H9 (cell line): ENCODE results near the gene ZNF709. TPM values are rescaled to one million over a fixed set of nuclear protein-coding genes. Genes with fewer than 3 reads are reported as not detected.

Experiments used
- DNase-seq: peaks from one replicate; pipeline ENCODE4 v3.0.0-alpha.2; 2017
- H2AFZ ChIP-seq: one replicate; pipeline ENCODE4 v1.6.1; 2013; ENCODE audit warnings: mild to moderate bottlenecking, low read length, control low read depth, moderate library complexity
- H2AK5ac ChIP-seq: 2 replicates; pipeline ENCODE4 v1.6.1; 2013; ENCODE audit warnings: low read length, control low read depth, mixed read lengths; ENCODE audit not compliant: insufficient read length
- H2BK120ac ChIP-seq: one replicate; pipeline ENCODE4 v1.6.1; 2013; ENCODE audit warnings: low read depth, mild to moderate bottlenecking, low read length, control low read depth, inconsistent platforms; ENCODE audit not compliant: poor library complexity, severe bottlenecking
- H2BK12ac ChIP-seq: 2 replicates; pipeline ENCODE4 v1.6.1; 2013; ENCODE audit warnings: low read length, control low read depth, mixed read lengths, low read depth; ENCODE audit not compliant: insufficient read length
- H2BK15ac ChIP-seq: 2 replicates; pipeline ENCODE4 v1.6.1; 2013; ENCODE audit warnings: low read depth, low read length, control low read depth
- H2BK20ac ChIP-seq: one replicate; pipeline ENCODE4 v1.6.1; 2013; ENCODE audit warnings: low read depth, mild to moderate bottlenecking, low read length, control low read depth, inconsistent platforms; ENCODE audit not compliant: poor library complexity, severe bottlenecking
- H2BK5ac ChIP-seq: 2 replicates; pipeline ENCODE4 v1.6.1; 2013; ENCODE audit warnings: low read length, control low read depth, mixed read lengths; ENCODE audit not compliant: insufficient read length
- H3K14ac ChIP-seq: 2 replicates; pipeline ENCODE4 v1.6.1; 2013; ENCODE audit warnings: low read length, control low read depth; ENCODE audit not compliant: insufficient read depth
- H3K18ac ChIP-seq: 2 replicates; pipeline ENCODE4 v1.6.1; 2013; ENCODE audit warnings: low read depth, mild to moderate bottlenecking, mixed read lengths, low read length, control low read depth; ENCODE audit not compliant: insufficient read length
- H3K23ac ChIP-seq: 2 replicates; pipeline ENCODE4 v1.6.1; 2013; ENCODE audit warnings: low read length, control low read depth, mixed read lengths, low read depth; ENCODE audit not compliant: insufficient read length
- H3K23me2 ChIP-seq: 2 replicates; pipeline ENCODE4 v1.6.1; 2013; ENCODE audit warnings: low read depth, mild to moderate bottlenecking, mixed read lengths, low read length, control low read depth; ENCODE audit not compliant: insufficient read length, poor library complexity, severe bottlenecking
- H3K27ac ChIP-seq: 2 replicates; pipeline ENCODE4 v1.5.1; 2013; ENCODE audit warnings: low read length, control low read depth, mixed read lengths, low read depth; ENCODE audit not compliant: insufficient read length
- H3K27me3 ChIP-seq: 2 replicates; pipeline ENCODE4 v1.6.1; 2013; ENCODE audit warnings: low read length, control low read depth, inconsistent platforms; ENCODE audit not compliant: insufficient read depth
- H3K4ac ChIP-seq: 2 replicates; pipeline ENCODE4 v1.6.1; 2013; ENCODE audit warnings: low read depth, mild to moderate bottlenecking, control low read depth, inconsistent platforms, low read length, moderate library complexity
- H3K4me1 ChIP-seq: 2 replicates; pipeline ENCODE4 v1.6.1; 2013; ENCODE audit warnings: low read length, control low read depth, inconsistent platforms; ENCODE audit not compliant: insufficient read depth
- H3K4me2 ChIP-seq: 2 replicates; pipeline ENCODE4 v1.6.1; 2013; ENCODE audit warnings: low read length, control low read depth, mixed read lengths; ENCODE audit not compliant: insufficient read length, insufficient read depth
- H3K56ac ChIP-seq: 2 replicates; pipeline ENCODE4 v1.6.1; 2013; ENCODE audit warnings: low read depth, mild to moderate bottlenecking, mixed read lengths, low read length, control low read depth; ENCODE audit not compliant: insufficient read length
- H3K79me1 ChIP-seq: 2 replicates; pipeline ENCODE4 v1.6.1; 2013; ENCODE audit warnings: low read depth, mild to moderate bottlenecking, moderate library complexity, low read length, control low read depth, inconsistent platforms; ENCODE audit not compliant: insufficient read depth, poor library complexity, severe bottlenecking
- H3K79me2 ChIP-seq: 2 replicates; pipeline ENCODE4 v1.6.1; 2013; ENCODE audit warnings: low read length, control low read depth, inconsistent platforms; ENCODE audit not compliant: insufficient read depth
- H3K9ac ChIP-seq: 2 replicates; pipeline ENCODE4 v1.6.1; 2013; ENCODE audit warnings: low read length, control low read depth, mixed read lengths; ENCODE audit not compliant: insufficient read length; ENCODE audit errors: extremely low read depth
- H3K9me3 ChIP-seq: one replicate; pipeline ENCODE4 v1.6.1; 2013; ENCODE audit warnings: low read depth, low read length, inconsistent platforms; ENCODE audit not compliant: control insufficient read depth
- H3T11ph ChIP-seq: one replicate; pipeline ENCODE4 v1.6.1; 2013; ENCODE audit warnings: mild to moderate bottlenecking, low read length, control low read depth, inconsistent platforms
- H4K20me1 ChIP-seq: one replicate; pipeline ENCODE4 v1.6.1; 2013; ENCODE audit not compliant: control insufficient read depth, insufficient read length, insufficient read depth
- H4K5ac ChIP-seq: 2 replicates; pipeline ENCODE4 v1.6.1; 2013; ENCODE audit warnings: low read depth, mild to moderate bottlenecking, mixed read lengths, low read length, control low read depth; ENCODE audit not compliant: insufficient read length
- H4K8ac ChIP-seq: replicated peaks from 2 replicates; pipeline ENCODE4 v1.6.1; 2013; ENCODE audit warnings: low read length, control low read depth, mixed read lengths, low read depth; ENCODE audit not compliant: insufficient read length
- H4K91ac ChIP-seq: 2 replicates; pipeline ENCODE4 v1.6.1; 2013; ENCODE audit warnings: low read depth, mild to moderate bottlenecking, moderate library complexity, mixed read lengths, low read length, control low read depth; ENCODE audit not compliant: insufficient read length
- H3K27ac Mint-ChIP-seq, 3 experiments: 2 replicates in 2 of 3; 3 replicates in 1 of 3; pipeline ENCODE4 v1.8.0; 2020 to 2021; ENCODE audit warnings: mixed read lengths in 3 of 3, mild to moderate bottlenecking in 1 of 3, moderate library complexity in 1 of 3
- H3K27me3 Mint-ChIP-seq: 2 replicates; pipeline ENCODE4 v1.8.0; 2021; ENCODE audit warnings: low read depth, mild to moderate bottlenecking, moderate library complexity, mixed read lengths
- H3K36me3 Mint-ChIP-seq, 3 experiments: 2 replicates in 2 of 3; 3 replicates in 1 of 3; pipeline ENCODE4 v1.8.0; 2020 to 2021; ENCODE audit warnings: low read depth in 3 of 3, mixed read lengths in 3 of 3; ENCODE audit not compliant: insufficient read depth in 1 of 3
- H3K4me1 Mint-ChIP-seq, 2 experiments: 2 replicates each; pipeline ENCODE4 v1.8.0; 2020; ENCODE audit warnings: mixed read lengths in 2 of 2
- H3K4me3 Mint-ChIP-seq, 2 experiments: 2 replicates in 1 of 2; 3 replicates in 1 of 2; pipeline ENCODE4 v1.8.0; 2020 to 2021; ENCODE audit warnings: mild to moderate bottlenecking in 2 of 2, mixed read lengths in 2 of 2, moderate library complexity in 1 of 2
- H3K9me3 Mint-ChIP-seq, 2 experiments: 2 replicates in 1 of 2; 3 replicates in 1 of 2; pipeline ENCODE4 v1.8.0; 2020; ENCODE audit warnings: mild to moderate bottlenecking in 2 of 2, mixed read lengths in 2 of 2, moderate library complexity in 1 of 2
- WGBS: extraction: QIAGEN DNeasy Blood & Tissue Kit; methylation state at CpG from one replicate; pipeline ENCODE4 v1.1.7; 2013; ENCODE audit warnings: missing lambda C conversion rate, low lambda C conversion rate, mixed read lengths; ENCODE audit not compliant: insufficient read length; ENCODE audit errors: extremely low coverage; 5-methylcytosine and 5-hydroxymethylcytosine counted together
- total RNA-seq: library from RNA; stranded (reverse); gene quantifications from 2 replicates; pipeline ENCODE4 v1.2.1, GENCODE V29; 2021
- TF ChIP-seq, protein P1 (sequence below): fragments of 200-600 bp; sonication (generic); conservative IDR thresholded peaks from 3 replicates; pipeline ENCODE4 v1.8.0; 2021; ENCODE audit warnings: antibody characterized with exemption, mild to moderate bottlenecking

The ZNF709 gene
- total RNA-seq, 1 experiment from 2014 or later: 2.1 TPM

DNA sequence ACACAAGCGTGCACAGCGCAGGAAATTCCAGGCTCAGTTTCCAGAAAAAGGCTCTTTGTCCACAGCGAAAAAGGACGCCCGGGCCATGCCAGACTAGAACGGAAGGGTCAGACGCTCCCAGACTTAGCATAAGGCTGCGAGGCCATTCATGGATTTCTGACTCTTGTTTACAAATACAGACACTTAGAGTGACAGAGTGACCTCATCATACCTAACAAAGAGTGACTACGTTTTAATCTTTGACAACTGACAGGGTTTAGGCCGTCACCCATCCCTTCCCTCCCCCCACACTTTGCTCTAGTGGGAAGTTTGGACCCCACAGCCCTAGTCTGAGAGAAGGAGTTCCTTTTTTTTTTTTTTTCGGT, 418 bp upstream of the ZNF709 start:
- H3K9me3 ChIP-seq: no peaks in the 10 kb centered on the region
- H3K4ac ChIP-seq: no peak overlapping the region
- Mint-ChIP-seq H3K4me3 (peak overlapping the region; percentile 83 to 87), H3K9me3 (no peaks in the 10 kb centered on the region), H3K27me3 (peaks cover 11% of the 10 kb centered on the region), H3K4me1 (peaks cover 13 to 19% of the 10 kb centered on the region in 2 experiments), H3K36me3 (no peaks in the 10 kb centered on the region; a peak in 1 of 7 replicates), H3K27ac (peak overlapping the region in 2 of 3 experiments; percentile 77; a peak in 2 of 7 replicates)
- DNase-seq: no peak
- H3K9ac ChIP-seq: no peak overlapping the region
- H3K23me2 ChIP-seq: peaks cover 10% of the 10 kb centered on the region
- H3K79me1 ChIP-seq: no peaks in the 10 kb centered on the region
- H2AFZ ChIP-seq: no peak overlapping the region
- H2AK5ac ChIP-seq: no peak overlapping the region
- H3K18ac ChIP-seq: no peak overlapping the region
- no peaks in the 10 kb centered on the region for H4K20me1 ChIP-seq
- H2BK120ac ChIP-seq: no peak overlapping the region
- no peaks in the 10 kb centered on the region; the same call in 1 of the 2 replicates for H3K27me3 ChIP-seq
- H3K4me1 ChIP-seq: no peaks in the 10 kb centered on the region; the same call in 1 of the 2 replicates
- H2BK12ac ChIP-seq: no peak overlapping the region
- no peak overlapping the region for H3K56ac ChIP-seq
- no peak overlapping the region for H3K14ac ChIP-seq
- peak overlapping the region; percentile 84 for H3K4me2 ChIP-seq
- WGBS: no CpG with 5 or more reads among the region's 11 CpGs
- H3K27ac ChIP-seq: no peak overlapping the region
- no peak overlapping the region for H2BK15ac ChIP-seq
- H3K79me2 ChIP-seq: no peaks in the 10 kb centered on the region
- no peak overlapping the region for H4K5ac ChIP-seq
- no peak overlapping the region for H2BK5ac ChIP-seq
- TF ChIP-seq, protein P1, sequence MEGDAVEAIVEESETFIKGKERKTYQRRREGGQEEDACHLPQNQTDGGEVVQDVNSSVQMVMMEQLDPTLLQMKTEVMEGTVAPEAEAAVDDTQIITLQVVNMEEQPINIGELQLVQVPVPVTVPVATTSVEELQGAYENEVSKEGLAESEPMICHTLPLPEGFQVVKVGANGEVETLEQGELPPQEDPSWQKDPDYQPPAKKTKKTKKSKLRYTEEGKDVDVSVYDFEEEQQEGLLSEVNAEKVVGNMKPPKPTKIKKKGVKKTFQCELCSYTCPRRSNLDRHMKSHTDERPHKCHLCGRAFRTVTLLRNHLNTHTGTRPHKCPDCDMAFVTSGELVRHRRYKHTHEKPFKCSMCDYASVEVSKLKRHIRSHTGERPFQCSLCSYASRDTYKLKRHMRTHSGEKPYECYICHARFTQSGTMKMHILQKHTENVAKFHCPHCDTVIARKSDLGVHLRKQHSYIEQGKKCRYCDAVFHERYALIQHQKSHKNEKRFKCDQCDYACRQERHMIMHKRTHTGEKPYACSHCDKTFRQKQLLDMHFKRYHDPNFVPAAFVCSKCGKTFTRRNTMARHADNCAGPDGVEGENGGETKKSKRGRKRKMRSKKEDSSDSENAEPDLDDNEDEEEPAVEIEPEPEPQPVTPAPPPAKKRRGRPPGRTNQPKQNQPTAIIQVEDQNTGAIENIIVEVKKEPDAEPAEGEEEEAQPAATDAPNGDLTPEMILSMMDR: no peak
- H4K8ac ChIP-seq: no peak overlapping the region
- H3K23ac ChIP-seq: no peak overlapping the region
- no peak overlapping the region for H3T11ph ChIP-seq
- H4K91ac ChIP-seq: no peak overlapping the region
- H2BK20ac ChIP-seq: no peak overlapping the region
